Neural progenitor cell (in vitro differentiated cells): Measurements from ENCODE around the gene TRPM1. TPM values are rescaled to one million over a fixed set of nuclear protein-coding genes. Genes with fewer than 3 reads are reported as not detected.

Experiments
- DNase-seq: peaks from one replicate; pipeline ENCODE4 v3.0.0-alpha.2; 2016; ENCODE audit warnings: low spot score
- H2AFZ ChIP-seq: fragments of 200-600 bp; sonication (generic); replicated peaks from 2 replicates; pipeline ENCODE4 v1.6.1; 2016; ENCODE audit warnings: antibody characterized with exemption
- H3F3A ChIP-seq: fragments of 200-600 bp; sonication (generic); 2 replicates; pipeline ENCODE4 v1.6.1; 2016; ENCODE audit warnings: antibody characterized with exemption, low read depth
- H3K27ac ChIP-seq: fragments of 200-600 bp; sonication (generic); 2 replicates; pipeline ENCODE4 v1.5.1; 2016; ENCODE audit warnings: mild to moderate bottlenecking
- H3K27me3 ChIP-seq: fragments of 200-600 bp; sonication (generic); 2 replicates; pipeline ENCODE4 v1.6.1; 2016; ENCODE audit warnings: mild to moderate bottlenecking, moderate library complexity
- H3K36me3 ChIP-seq: fragments of 200-600 bp; sonication (generic); 2 replicates; pipeline ENCODE4 v1.5.1; 2016
- H3K4me1 ChIP-seq: fragments of 200-600 bp; sonication (generic); 2 replicates; pipeline ENCODE4 v1.6.1; 2016; ENCODE audit warnings: mixed run types
- H3K4me2 ChIP-seq: fragments of 200-600 bp; sonication (generic); 2 replicates; pipeline ENCODE4 v1.6.1; 2016
- H3K4me3 ChIP-seq: fragments of 200-600 bp; sonication (generic); 2 replicates; pipeline ENCODE4 v1.5.1; 2016
- H3K79me2 ChIP-seq: fragments of 200-600 bp; sonication (generic); 2 replicates; pipeline ENCODE4 v1.6.1; 2016; ENCODE audit warnings: low read depth
- H3K9ac ChIP-seq: fragments of 200-600 bp; sonication (generic); 2 replicates; pipeline ENCODE4 v1.6.1; 2016
- H3K9me3 ChIP-seq: fragments of 200-600 bp; sonication (generic); 2 replicates; pipeline ENCODE4 v1.5.1; 2016; ENCODE audit warnings: low read depth
- H4K20me1 ChIP-seq: fragments of 200-600 bp; sonication (generic); 2 replicates; pipeline ENCODE4 v1.6.1; 2016; ENCODE audit warnings: low read depth
- H3K27ac Mint-ChIP-seq: 3 replicates; pipeline ENCODE4 v1.8.0; 2021; ENCODE audit warnings: mixed read lengths
- H3K27me3 Mint-ChIP-seq: 2 replicates; pipeline ENCODE4 v1.8.0; 2022; ENCODE audit warnings: low read depth, mild to moderate bottlenecking, inconsistent platforms, moderate library complexity, mixed read lengths; ENCODE audit not compliant: insufficient read depth
- H3K36me3 Mint-ChIP-seq: 3 replicates; pipeline ENCODE4 v1.8.0; 2021; ENCODE audit warnings: mixed read lengths
- H3K4me1 Mint-ChIP-seq: 3 replicates; pipeline ENCODE4 v1.8.0; 2021; ENCODE audit warnings: mixed read lengths
- H3K4me3 Mint-ChIP-seq: 3 replicates; pipeline ENCODE4 v1.8.0; 2021; ENCODE audit warnings: mild to moderate bottlenecking, moderate library complexity, mixed read lengths
- H3K9me3 Mint-ChIP-seq: 3 replicates; pipeline ENCODE4 v1.8.0; 2020; ENCODE audit warnings: mixed read lengths
- CTCF ChIP-seq: fragments of 200-600 bp; sonication (generic); IDR thresholded peaks from 2 replicates; pipeline ENCODE4 v1.5.1; 2017; ENCODE audit warnings: antibody characterized with exemption, mild to moderate bottlenecking
- EZH2 ChIP-seq: fragments of 200-600 bp; sonication (generic); IDR thresholded peaks from 2 replicates; pipeline ENCODE4 v1.6.1; 2017; ENCODE audit warnings: antibody characterized with exemption, mild to moderate bottlenecking, moderate library complexity
- EZH2phosphoT487 ChIP-seq: fragments of 200-600 bp; sonication (generic); IDR thresholded peaks from 2 replicates; pipeline ENCODE4 v1.6.1; 2017; ENCODE audit warnings: antibody characterized with exemption
- total RNA-seq: library from RNA; depleted of rRNA; stranded (reverse); fragments of >200 nt; gene quantifications from 2 replicates; pipeline ENCODE4 v1.2.3, GENCODE V29; 2015; ENCODE audit warnings: low replicate concordance

TRPM1 gene
- total RNA-seq, 1 donor from 2014 or later: not detected

- H3K27me3 Mint-ChIP-seq: no peaks in the 10 kb centered on the region
- H3K27ac ChIP-seq: no peak overlapping the region
- H3K4me1 Mint-ChIP-seq: no peaks in the 10 kb centered on the region
- no peaks in the 10 kb centered on the region for H3K27me3 ChIP-seq
- no peak for DNase-seq
- no peak overlapping the region for H3K4me2 ChIP-seq
- no peaks in the 10 kb centered on the region for H4K20me1 ChIP-seq
- no peaks in the 10 kb centered on the region for H3K36me3 ChIP-seq
- no peak overlapping the region for H2AFZ ChIP-seq
- H3K9me3 Mint-ChIP-seq: peaks cover 2% of the 10 kb centered on the region
- H3K9me3 ChIP-seq: no peaks in the 10 kb centered on the region
- no peaks in the 10 kb centered on the region for H3K79me2 ChIP-seq
- TF ChIP-seq CTCF: no peak
- no peak for TF ChIP-seq EZH2phosphoT487
- no peak for TF ChIP-seq EZH2
- no peaks in the 10 kb centered on the region for H3F3A ChIP-seq
- H3K4me3 ChIP-seq: no peak overlapping the region
- no peaks in the 10 kb centered on the region for H3K4me1 ChIP-seq
- H3K4me3 Mint-ChIP-seq: no peak overlapping the region
- H3K27ac Mint-ChIP-seq: no peak overlapping the region
- no peak overlapping the region for H3K9ac ChIP-seq
- H3K36me3 Mint-ChIP-seq: no peaks in the 10 kb centered on the region
Measured at GRCh38 chr15:31036783-31037182, 64.7 kb downstream of the TRPM1 start.

- TF ChIP-seq EZH2 (no peak), EZH2phosphoT487 (no peak), CTCF (no peak)
- Mint-ChIP-seq H3K4me1 (no peaks in the 10 kb centered on the region), H3K9me3 (no peaks in the 10 kb centered on the region), H3K27ac (no peak overlapping the region), H3K4me3 (no peak overlapping the region), H3K36me3 (no peaks in the 10 kb centered on the region), H3K27me3 (no peaks in the 10 kb centered on the region)
- Histone ChIP-seq H3K4me3 (no peak overlapping the region), H3K4me2 (no peak overlapping the region), H3K36me3 (no peaks in the 10 kb centered on the region), H3K9me3 (no peaks in the 10 kb centered on the region), H2AFZ (no peak overlapping the region), H3K4me1 (no peaks in the 10 kb centered on the region), H3K27ac (no peak overlapping the region), H3K9ac (no peak overlapping the region), H3K79me2 (no peaks in the 10 kb centered on the region), H4K20me1 (no peaks in the 10 kb centered on the region), H3K27me3 (no peaks in the 10 kb centered on the region), H3F3A (no peaks in the 10 kb centered on the region)
- DNase-seq: no peak
Measured at GRCh38 chr15:31035610-31036009, 65.9 kb downstream of the TRPM1 start.

GRCh38 chr15:31034152-31034551 lies 67.4 kb downstream of the TRPM1 start:
- H3K9me3 Mint-ChIP-seq: no peaks in the 10 kb centered on the region
- Histone ChIP-seq H3K4me3 (no peak overlapping the region), H4K20me1 (no peaks in the 10 kb centered on the region), H3K4me1 (no peaks in the 10 kb centered on the region), H3K79me2 (no peaks in the 10 kb centered on the region), H3K9me3 (no peaks in the 10 kb centered on the region), H3K4me2 (no peak overlapping the region), H3K9ac (no peak overlapping the region), H3K27ac (no peak overlapping the region), H3K27me3 (no peaks in the 10 kb centered on the region), H3K36me3 (no peaks in the 10 kb centered on the region), H3F3A (no peaks in the 10 kb centered on the region), H2AFZ (no peak overlapping the region)
- TF ChIP-seq EZH2phosphoT487 (no peak), EZH2 (no peak), CTCF (no peak)
- no peaks in the 10 kb centered on the region for H3K36me3 Mint-ChIP-seq
- no peak for DNase-seq
- H3K4me3 Mint-ChIP-seq: no peak overlapping the region
- no peaks in the 10 kb centered on the region for H3K4me1 Mint-ChIP-seq
- H3K27ac Mint-ChIP-seq: no peak overlapping the region
- no peaks in the 10 kb centered on the region for H3K27me3 Mint-ChIP-seq
